Endothelial cell (in vitro differentiated cells): Measurements from ENCODE around the gene SHBG. TPM values are rescaled to one million over a fixed set of nuclear protein-coding genes. Genes with fewer than 3 reads are reported as not detected.
A peak's percentile ranks its signal among the peaks of the same experiment; 100 is the strongest.

Experiments
- DNase-seq: peaks from one replicate; pipeline ENCODE4 v3.0.0; 2021; ENCODE audit warnings: low spot score
- H3K27ac Mint-ChIP-seq: one replicate; pipeline ENCODE4 v1.8.0; 2021; ENCODE audit warnings: mixed read lengths, inconsistent platforms; ENCODE audit not compliant: unreplicated experiment
- H3K27me3 Mint-ChIP-seq: one replicate; pipeline ENCODE4 v1.8.0; 2021; ENCODE audit warnings: mild to moderate bottlenecking, moderate library complexity, mixed read lengths, inconsistent platforms; ENCODE audit not compliant: unreplicated experiment
- H3K36me3 Mint-ChIP-seq: one replicate; pipeline ENCODE4 v1.8.0; 2021; ENCODE audit warnings: mild to moderate bottlenecking, low read depth, mixed read lengths, inconsistent platforms; ENCODE audit not compliant: unreplicated experiment
- H3K4me1 Mint-ChIP-seq: one replicate; pipeline ENCODE4 v1.8.0; 2021; ENCODE audit warnings: mild to moderate bottlenecking, mixed read lengths, inconsistent platforms; ENCODE audit not compliant: unreplicated experiment
- H3K4me3 Mint-ChIP-seq: one replicate; pipeline ENCODE4 v1.8.0; 2021; ENCODE audit warnings: mild to moderate bottlenecking, mixed read lengths, inconsistent platforms; ENCODE audit not compliant: unreplicated experiment
- H3K9me3 Mint-ChIP-seq: one replicate; pipeline ENCODE4 v1.8.0; 2021; ENCODE audit warnings: mixed read lengths, inconsistent platforms; ENCODE audit not compliant: unreplicated experiment
- CTCF ChIP-seq: fragments of 200-600 bp; sonication (generic); IDR thresholded peaks from one replicate; pipeline ENCODE4 v1.5.0; 2021; ENCODE audit warnings: antibody characterized with exemption; ENCODE audit not compliant: unreplicated experiment
- long read RNA-seq: library from polyadenylated mRNA; unstranded; transcript quantifications from one replicate; pipeline ENCODE4 v2.0.0, GENCODE V29; 2020; ENCODE audit not compliant: unreplicated experiment
- total RNA-seq: library from RNA; stranded (reverse); fragmentation: NEBNext Ultra II Directional; extraction: Animal tissue kit (Norgen Biotek cat#: 25700); gene quantifications from one replicate; pipeline ENCODE4 v1.2.1, GENCODE V29; 2021; ENCODE audit not compliant: unreplicated experiment

Gene SHBG, protein sequence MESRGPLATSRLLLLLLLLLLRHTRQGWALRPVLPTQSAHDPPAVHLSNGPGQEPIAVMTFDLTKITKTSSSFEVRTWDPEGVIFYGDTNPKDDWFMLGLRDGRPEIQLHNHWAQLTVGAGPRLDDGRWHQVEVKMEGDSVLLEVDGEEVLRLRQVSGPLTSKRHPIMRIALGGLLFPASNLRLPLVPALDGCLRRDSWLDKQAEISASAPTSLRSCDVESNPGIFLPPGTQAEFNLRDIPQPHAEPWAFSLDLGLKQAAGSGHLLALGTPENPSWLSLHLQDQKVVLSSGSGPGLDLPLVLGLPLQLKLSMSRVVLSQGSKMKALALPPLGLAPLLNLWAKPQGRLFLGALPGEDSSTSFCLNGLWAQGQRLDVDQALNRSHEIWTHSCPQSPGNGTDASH
- total RNA-seq = 0.95 TPM
- long read RNA-seq, partial matches to known transcripts = 0 of 1 reads
- long read RNA-seq, other reads (novel, unspliced or antisense) = 1 of 1 reads

- DNase-seq = no peak
- peaks cover 9% of the 10 kb centered on the region for H3K27me3 Mint-ChIP-seq
- H3K9me3 Mint-ChIP-seq = no peaks in the 10 kb centered on the region
- peaks cover 8% of the 10 kb centered on the region for H3K4me1 Mint-ChIP-seq
- no peak for TF ChIP-seq CTCF
- H3K36me3 Mint-ChIP-seq = no peaks in the 10 kb centered on the region
- no peak within 1 kb of the TSS for H3K4me3 Mint-ChIP-seq
- H3K27ac Mint-ChIP-seq = no peak within 1 kb of the TSS
Observed at GRCh38 chr17:7629939-7630571, at the start of gene SHBG. Gene SHBG (plus strand): TSS chr17:7630135. CDS start chr17:7630173, 38 bp downstream.

GRCh38 chr17:7580604-7581575, 49.0 kb upstream of the SHBG start:
- DNase-seq = no peak
- Mint-ChIP-seq H3K27ac (peak overlapping the region; percentile 44), H3K4me3 (peak overlapping the region; percentile 4), H3K27me3 (peaks cover 17% of the 10 kb centered on the region), H3K36me3 (peaks cover 56% of the 10 kb centered on the region), H3K9me3 (no peaks in the 10 kb centered on the region), H3K4me1 (peaks cover 67% of the 10 kb centered on the region)
- TF ChIP-seq CTCF = no peak

DNA sequence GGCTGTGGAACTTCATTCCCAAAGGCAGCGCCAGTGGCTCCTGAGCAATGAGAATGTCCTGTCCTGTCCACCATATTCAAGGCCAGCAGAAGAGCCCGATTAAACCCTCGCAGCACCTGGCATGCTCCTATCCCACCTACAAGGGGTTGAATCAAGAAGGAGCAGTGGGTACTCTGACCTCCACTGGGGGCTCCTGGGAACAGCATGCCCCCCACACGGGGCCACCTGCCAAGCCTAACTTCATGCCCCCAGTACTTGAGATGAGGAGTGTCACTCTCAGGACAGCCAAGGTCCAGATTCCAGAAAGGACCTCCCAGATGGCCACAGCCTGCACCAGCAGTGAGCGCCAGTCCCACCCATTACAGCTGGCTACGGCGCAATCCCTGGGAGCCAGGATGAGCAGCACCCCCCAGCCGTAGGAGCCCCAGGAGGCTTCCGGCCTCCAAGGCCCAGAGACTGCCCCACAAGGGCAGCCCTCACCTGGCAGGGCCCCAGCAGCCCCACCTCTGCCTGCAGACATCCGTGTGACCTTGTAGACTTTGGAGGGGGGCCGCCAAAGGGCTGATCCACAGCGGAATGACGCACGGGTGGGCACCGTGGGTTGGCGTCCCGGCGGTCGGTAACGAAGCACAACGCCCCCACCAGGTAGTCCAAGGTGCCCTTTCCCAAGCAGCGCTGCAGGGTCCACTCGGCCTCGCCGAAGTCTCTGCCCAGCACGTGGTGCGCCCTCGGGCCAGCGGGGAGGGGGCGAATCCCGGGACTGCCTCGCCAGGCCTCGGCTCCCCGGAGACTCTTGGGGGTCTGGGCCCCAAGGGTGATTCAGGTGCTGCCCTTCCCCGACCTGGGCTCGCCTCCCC, 47.3 kb upstream of the SHBG start:
- H3K27me3 Mint-ChIP-seq = peaks cover 17% of the 10 kb centered on the region

More for the DNA sequence above, 47.3 kb upstream of the SHBG start:
- TF ChIP-seq CTCF = no peak
- Mint-ChIP-seq H3K36me3 (peaks cover 41% of the 10 kb centered on the region), H3K27ac (peak overlapping the region; percentile 100), H3K9me3 (no peaks in the 10 kb centered on the region), H3K4me3 (peak overlapping the region; percentile 83), H3K4me1 (peaks cover 52% of the 10 kb centered on the region)
- no peak for DNase-seq
